HEK293 (cell line): ENCODE measurements around the gene BLTP3A.

Experiments used
- CTCF ChIP-seq: fragments of 450-650 bp; formaldehyde crosslinking; IDR thresholded peaks from 2 replicates; pipeline ENCODE4 v1.5.1; 2016; ENCODE audit warnings: missing biosample characterization, missing genetic modification characterization
- PRDM4 ChIP-seq: fragments of 450-650 bp; formaldehyde crosslinking; IDR thresholded peaks from 2 replicates; pipeline ENCODE4 v1.5.1; 2017; ENCODE audit warnings: missing biosample characterization, missing genetic modification characterization
- ZNF121 ChIP-seq: fragments of 450-650 bp; formaldehyde crosslinking; IDR thresholded peaks from 2 replicates; pipeline ENCODE4 v1.5.1; 2016; ENCODE audit warnings: missing biosample characterization, missing genetic modification characterization
- ZNF132 ChIP-seq: fragments of 450-650 bp; formaldehyde crosslinking; IDR thresholded peaks from 2 replicates; pipeline ENCODE4 v1.5.1; 2017; ENCODE audit warnings: missing biosample characterization, missing genetic modification characterization, borderline replicate concordance
- ZNF133 ChIP-seq: fragments of 450-650 bp; formaldehyde crosslinking; IDR thresholded peaks from 2 replicates; pipeline ENCODE4 v1.5.1; 2016; ENCODE audit warnings: missing biosample characterization, missing genetic modification characterization
- ZNF184 ChIP-seq: fragments of 450-650 bp; IDR thresholded peaks from 2 replicates; pipeline ENCODE4 v1.5.1; 2018; ENCODE audit warnings: missing biosample characterization, mild to moderate bottlenecking, missing genetic modification characterization
- ZNF311 ChIP-seq: fragments of 450-650 bp; formaldehyde crosslinking; IDR thresholded peaks from 2 replicates; pipeline ENCODE4 v1.5.1; 2017; ENCODE audit warnings: missing biosample characterization, missing genetic modification characterization, borderline replicate concordance
- ZNF580 ChIP-seq: fragments of 450-650 bp; formaldehyde crosslinking; IDR thresholded peaks from 2 replicates; pipeline ENCODE4 v1.5.1; 2016; ENCODE audit warnings: missing biosample characterization, missing genetic modification characterization
- ZNF670 ChIP-seq: fragments of 450-650 bp; formaldehyde crosslinking; IDR thresholded peaks from 2 replicates; pipeline ENCODE4 v1.5.1; 2016; ENCODE audit warnings: missing biosample characterization, missing genetic modification characterization, low read depth

GRCh38 chr6:34836451-34836850, 44.6 kb downstream of the BLTP3A start:
- TF ChIP-seq ZNF121 (no peak), PRDM4 (no peak), CTCF (tag by site-specific recombination) (no peak), ZNF580 (tag by site-specific recombination) (no peak), ZNF132 (tag by site-specific recombination) (no peak), ZNF184 (tag by site-specific recombination) (no peak), ZNF670 (tag by site-specific recombination) (no peak), ZNF311 (no peak), ZNF133 (tag by site-specific recombination) (no peak)
